Endodermal cell (in vitro differentiated cells): ENCODE data around the gene C19orf12. TPM values are rescaled to one million over a fixed set of nuclear protein-coding genes. Genes with fewer than 3 reads are reported as not detected.

Experiments
- DNase-seq: peaks from one replicate; pipeline ENCODE4 v3.0.0-alpha.2; 2017
- H3K27ac ChIP-seq: 2 replicates; pipeline ENCODE4 v1.5.1; 2013; ENCODE audit warnings: mild to moderate bottlenecking, low read depth, low read length, moderate library complexity
- H3K27me3 ChIP-seq: 2 replicates; pipeline ENCODE4 v1.6.1; 2013; ENCODE audit warnings: mild to moderate bottlenecking, low read length, moderate library complexity; ENCODE audit not compliant: insufficient read depth, control insufficient read depth, poor library complexity, severe bottlenecking
- H3K36me3 ChIP-seq: 2 replicates; pipeline ENCODE4 v1.7.0; 2013; ENCODE audit warnings: mild to moderate bottlenecking, low read length, moderate library complexity; ENCODE audit not compliant: control insufficient read depth, insufficient read depth
- H3K4me1 ChIP-seq: one replicate; pipeline ENCODE4 v1.7.0; 2013; ENCODE audit warnings: low read length; ENCODE audit not compliant: control insufficient read depth, insufficient read depth
- H3K4me3 ChIP-seq: 2 replicates; pipeline ENCODE4 v1.5.1; 2013; ENCODE audit warnings: mild to moderate bottlenecking, low read length, moderate library complexity
- H3K9ac ChIP-seq: 2 replicates; pipeline ENCODE4 v1.6.1; 2013; ENCODE audit warnings: mild to moderate bottlenecking, low read length, moderate library complexity; ENCODE audit not compliant: poor library complexity, severe bottlenecking; ENCODE audit errors: extremely low read depth
- H3K9me3 ChIP-seq: 2 replicates; pipeline ENCODE4 v1.6.1; 2013; ENCODE audit warnings: mild to moderate bottlenecking, low read length, moderate library complexity; ENCODE audit not compliant: control insufficient read depth
- H3K27ac Mint-ChIP-seq: 2 replicates; pipeline ENCODE4 v1.8.0; 2020; ENCODE audit warnings: mixed read lengths
- H3K27me3 Mint-ChIP-seq: 2 replicates; pipeline ENCODE4 v1.8.0; 2021; ENCODE audit warnings: mild to moderate bottlenecking, mixed read lengths; ENCODE audit not compliant: insufficient read depth
- H3K36me3 Mint-ChIP-seq: 2 replicates; pipeline ENCODE4 v1.8.0; 2020; ENCODE audit warnings: low read depth, mixed read lengths
- H3K4me1 Mint-ChIP-seq: 2 replicates; pipeline ENCODE4 v1.8.0; 2020; ENCODE audit warnings: mixed read lengths
- H3K4me3 Mint-ChIP-seq: 2 replicates; pipeline ENCODE4 v1.8.0; 2020; ENCODE audit warnings: mild to moderate bottlenecking, moderate library complexity, mixed read lengths
- H3K9me3 Mint-ChIP-seq: 2 replicates; pipeline ENCODE4 v1.8.0; 2020; ENCODE audit warnings: mild to moderate bottlenecking, mixed read lengths
- CTCF ChIP-seq: fragments of 200-600 bp; sonication (generic); conservative IDR thresholded peaks from 2 replicates; pipeline ENCODE4 v1.5.0; 2021; ENCODE audit warnings: antibody characterized with exemption, mild to moderate bottlenecking
- WGBS, 2 experiments: methylation state at CpG; one replicate each; pipeline versions ENCODE4 v1.1.5 to v1.1.7; 2013; ENCODE audit warnings: missing lambda C conversion rate in 2 of 2, mixed read lengths in 1 of 2; ENCODE audit not compliant: insufficient coverage in 1 of 2, insufficient read length in 1 of 2; 5-methylcytosine and 5-hydroxymethylcytosine counted together
- total RNA-seq, 2 donors: library from RNA; stranded (reverse); fragmentation: NEBNext Ultra II Directional in 1 of 2; extraction: Animal tissue kit (Norgen Biotek cat#: 25700) in 1 of 2; gene quantifications; 2 replicates in 1 of 2; 3 replicates in 1 of 2; pipeline ENCODE4 v1.2.1, GENCODE V29; 2021

The C19orf12 gene
- total RNA-seq, 2 donors from 2014 or later = 18.9 to 22.9 TPM

- 93 to 95% methylated on average over 9 to 14 of the region's 14 CpGs for WGBS, 2 experiments
- Histone ChIP-seq H3K9me3 (no peaks in the 10 kb centered on the region), H3K9ac (no peak overlapping the region), H3K36me3 (peaks cover 9% of the 10 kb centered on the region), H3K4me1 (no peaks in the 10 kb centered on the region), H3K27ac (no peak overlapping the region), H3K27me3 (no peaks in the 10 kb centered on the region), H3K4me3 (no peak overlapping the region)
- H3K4me3 Mint-ChIP-seq = no peak overlapping the region
- H3K27ac Mint-ChIP-seq = no peak overlapping the region
- no peak for DNase-seq
- no peak for TF ChIP-seq CTCF
- H3K36me3 Mint-ChIP-seq = peaks cover 14% of the 10 kb centered on the region
- no peaks in the 10 kb centered on the region for H3K9me3 Mint-ChIP-seq
- H3K27me3 Mint-ChIP-seq = no peaks in the 10 kb centered on the region
- H3K4me1 Mint-ChIP-seq = no peaks in the 10 kb centered on the region
These were observed 10.2 kb downstream of the C19orf12 start for GRCh38 chr19:29704562-29705558.

GRCh38 chr19:29702963-29703320, 12.1 kb downstream of the C19orf12 start:
- no peak for DNase-seq
- peaks cover 9% of the 10 kb centered on the region for H3K36me3 ChIP-seq
- no peak overlapping the region for H3K9ac ChIP-seq
- H3K4me1 ChIP-seq = no peaks in the 10 kb centered on the region
- no peaks in the 10 kb centered on the region for H3K9me3 Mint-ChIP-seq
- WGBS, 2 experiments = 80 to 95% methylated on average over 1 to 9 of the region's 9 CpGs
- no peaks in the 10 kb centered on the region for H3K9me3 ChIP-seq
- TF ChIP-seq CTCF = no peak
- H3K27ac Mint-ChIP-seq = no peak overlapping the region
- no peak overlapping the region for H3K27ac ChIP-seq
- H3K36me3 Mint-ChIP-seq = peaks cover 14% of the 10 kb centered on the region
- no peak overlapping the region for H3K4me3 ChIP-seq
- no peaks in the 10 kb centered on the region for H3K4me1 Mint-ChIP-seq
- no peaks in the 10 kb centered on the region for H3K27me3 ChIP-seq
- no peaks in the 10 kb centered on the region for H3K27me3 Mint-ChIP-seq
- H3K4me3 Mint-ChIP-seq = no peak overlapping the region

- H3K36me3 ChIP-seq = peaks cover 5% of the 10 kb centered on the region
- no peak overlapping the region for H3K4me3 Mint-ChIP-seq
- H3K36me3 Mint-ChIP-seq = peaks cover 11% of the 10 kb centered on the region
- H3K27me3 Mint-ChIP-seq = no peaks in the 10 kb centered on the region
- H3K4me1 Mint-ChIP-seq = no peaks in the 10 kb centered on the region
- DNase-seq = no peak
- no peaks in the 10 kb centered on the region for H3K9me3 Mint-ChIP-seq
- no peak overlapping the region for H3K27ac ChIP-seq
- H3K4me1 ChIP-seq = no peaks in the 10 kb centered on the region
- TF ChIP-seq CTCF = no peak
- no peaks in the 10 kb centered on the region for H3K9me3 ChIP-seq
- WGBS, 2 experiments = 92 to 97% methylated on average over 15 to 30 of the region's 30 CpGs
- H3K9ac ChIP-seq = no peak overlapping the region
- H3K27me3 ChIP-seq = no peaks in the 10 kb centered on the region
- no peak overlapping the region for H3K27ac Mint-ChIP-seq
- no peak overlapping the region for H3K4me3 ChIP-seq
These were observed 12.7 kb downstream of the C19orf12 start for GRCh38 chr19:29702161-29702962.
